Measurements from ENCODE around the gene KPNA5. TPM values are rescaled to one million over a fixed set of nuclear protein-coding genes. Genes with fewer than 3 reads are reported as not detected.
"Not testable (repeated sequence)": the region's sequence is repeated elsewhere in the genome, so short reads cannot be mapped to it uniquely, and the experiment has no call there.

The KPNA5 gene
- total RNA-seq, 1 donor from 2014 or later, result 8.4 TPM

- intact Hi-C loops (cut with micrococcal nuclease), result no loop called here
These were observed 16.5 kb downstream of the KPNA5 start for GRCh38 chr6:116697480-116697879.

GRCh38 chr6:116703888-116704287 lies 22.9 kb downstream of the KPNA5 start:
- intact Hi-C loops (cut with micrococcal nuclease), result not testable (repeated sequence)

DNA sequence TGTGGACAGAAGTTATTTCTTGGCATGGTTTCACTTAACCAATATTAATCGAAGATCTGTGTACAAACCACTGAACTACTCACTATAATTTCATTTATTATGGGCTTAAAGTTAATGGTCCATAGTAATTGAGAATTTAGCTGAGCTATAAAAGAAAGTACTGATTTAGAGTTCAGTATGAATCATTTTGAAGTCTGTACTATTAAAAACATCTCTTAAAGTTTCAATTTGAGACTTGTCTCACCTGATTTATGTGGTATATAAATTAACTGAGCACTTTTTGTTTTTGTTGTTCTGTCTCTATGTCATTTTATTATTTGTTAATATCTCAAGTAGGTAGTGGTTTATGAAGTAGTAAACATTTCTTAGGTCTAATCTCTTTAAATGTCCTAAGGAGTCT lies 24.9 kb downstream of the KPNA5 start:
- intact Hi-C loops (cut with micrococcal nuclease), result no loop called here

- intact Hi-C loops (cut with micrococcal nuclease), result no loop called here
These were observed 33.3 kb downstream of the KPNA5 start for GRCh38 chr6:116714296-116714695.

- intact Hi-C loops (cut with micrococcal nuclease), result no loop called here
These were observed 33.8 kb downstream of the KPNA5 start for GRCh38 chr6:116714761-116715160.

DNA sequence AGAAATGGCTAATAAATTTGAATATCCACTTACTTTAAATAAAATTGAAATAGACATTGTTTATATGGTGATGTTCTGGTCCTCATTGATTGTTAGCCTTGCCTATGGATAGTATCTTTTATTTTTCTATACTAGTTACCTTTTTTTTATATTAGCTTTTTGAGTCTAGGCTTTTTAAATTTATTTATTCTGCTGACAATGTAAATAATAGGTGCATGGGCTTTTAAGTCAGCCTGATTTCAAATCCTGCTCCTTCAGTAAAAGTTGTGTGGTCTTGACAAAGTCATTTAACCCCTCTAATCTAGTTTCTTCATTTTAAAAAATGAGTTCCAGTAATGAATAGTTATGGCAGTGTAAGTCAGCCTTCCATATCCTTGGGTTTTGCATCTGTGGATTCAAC lies 45.9 kb downstream of the KPNA5 start:
- intact Hi-C loops (cut with micrococcal nuclease), result no loop called here

GRCh38 chr6:116730513-116730912 lies 49.5 kb downstream of the KPNA5 start:
- intact Hi-C loops (cut with micrococcal nuclease), result no loop called here

- intact Hi-C loops (cut with micrococcal nuclease), result no loop called here
These were observed 56.0 kb downstream of the KPNA5 start for GRCh38 chr6:116737004-116737403.

DNA sequence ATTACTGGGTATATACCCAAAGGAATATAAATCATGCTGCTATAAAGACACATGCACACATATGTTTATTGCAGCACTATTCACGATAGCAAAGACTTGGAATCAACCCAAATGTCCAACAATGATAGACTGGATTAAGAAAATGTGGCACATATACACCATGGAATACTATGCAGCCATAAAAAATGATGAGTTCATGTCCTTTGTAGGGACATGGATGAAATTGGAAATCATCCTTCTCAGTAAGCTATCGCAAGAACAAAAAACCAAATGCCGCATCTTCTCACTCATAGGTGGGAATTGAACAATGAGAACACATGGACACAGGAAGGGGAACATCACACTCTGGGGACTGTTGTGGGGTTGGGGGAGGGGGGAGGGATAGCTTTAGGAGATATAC lies 59.5 kb downstream of the KPNA5 start:
- intact Hi-C loops (cut with micrococcal nuclease), result not testable (repeated sequence)

DNA sequence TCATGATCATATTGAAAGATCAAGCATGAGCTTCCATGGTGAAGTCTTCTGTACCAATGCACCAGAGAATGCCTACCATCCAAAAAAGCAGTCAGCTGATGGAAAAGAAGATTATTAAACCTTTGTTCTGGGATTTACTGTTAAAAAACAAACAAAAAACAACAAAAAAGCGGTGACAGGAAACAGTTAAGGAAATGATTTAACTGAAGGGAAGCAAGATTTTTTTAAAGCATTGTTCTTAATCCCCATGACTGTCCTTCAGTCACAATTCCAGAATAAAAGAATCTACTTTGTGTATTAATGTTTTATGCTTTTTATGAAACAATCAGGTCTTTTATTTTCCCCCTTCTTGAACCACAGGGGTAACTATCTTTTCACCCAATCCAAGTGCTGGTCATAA lies 60.6 kb downstream of the KPNA5 start:
- intact Hi-C loops (cut with micrococcal nuclease), result no loop called here

DNA sequence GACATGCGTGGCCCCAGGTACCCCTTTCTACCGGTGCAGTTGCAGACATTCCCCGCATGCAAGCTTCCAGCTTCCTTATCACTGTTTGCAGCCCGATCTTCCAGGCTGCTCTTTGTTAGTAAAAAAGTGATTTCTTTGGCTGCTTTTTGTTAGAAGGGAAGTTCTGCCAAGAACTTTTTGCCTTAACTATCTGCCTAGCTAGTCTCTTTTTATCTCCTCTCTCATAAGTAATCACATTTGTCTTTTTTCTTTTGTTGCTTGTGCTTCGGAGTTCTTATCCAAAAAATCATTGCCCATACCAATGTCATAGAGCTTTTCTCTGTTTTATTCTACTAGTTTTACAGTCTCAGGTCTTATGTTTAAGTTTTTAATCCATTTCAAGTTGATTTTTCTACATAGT lies 64.2 kb downstream of the KPNA5 start:
- intact Hi-C loops (cut with micrococcal nuclease), result no loop called here

DNA sequence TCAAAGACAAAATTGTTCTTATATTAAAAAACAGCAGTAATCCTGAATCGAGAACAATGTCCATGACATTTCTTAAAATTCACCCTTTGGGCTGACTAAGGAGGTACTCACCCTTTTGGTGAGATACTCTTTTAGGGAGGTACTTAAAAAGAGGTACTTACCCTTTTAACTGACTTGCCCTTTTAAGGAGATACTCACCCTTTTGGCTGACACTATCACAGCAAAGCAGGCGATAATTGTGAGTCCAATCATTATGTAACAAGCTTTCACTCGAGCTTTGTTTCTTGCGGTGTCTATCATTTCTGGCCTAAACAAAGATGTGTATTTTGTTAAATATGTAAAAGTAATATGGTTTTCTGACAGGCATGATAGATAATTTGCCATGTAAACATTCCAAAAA lies 80.8 kb downstream of the KPNA5 start:
- intact Hi-C loops (cut with micrococcal nuclease), result no loop called here

GRCh38 chr6:116762235-116762634 lies 81.2 kb downstream of the KPNA5 start:
- intact Hi-C loops (cut with micrococcal nuclease), result no loop called here

DNA sequence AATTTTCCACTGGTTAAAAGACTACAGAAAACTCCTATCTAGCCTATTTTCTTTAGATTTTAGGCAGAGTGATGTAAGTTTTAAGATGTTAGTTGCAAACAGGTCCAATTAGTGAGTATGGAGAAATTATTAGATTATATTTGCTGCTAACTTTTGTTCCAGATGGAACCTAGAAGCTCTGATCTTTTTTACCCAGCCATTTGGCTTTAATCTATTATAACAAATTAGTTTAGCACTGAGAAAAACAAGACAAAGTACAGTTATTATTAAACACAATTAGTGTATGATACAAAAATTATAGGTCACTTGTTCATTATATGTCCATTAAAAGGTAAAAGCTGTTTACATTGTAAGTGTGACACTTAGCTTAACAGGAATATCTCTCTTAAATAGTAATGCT lies 82.0 kb downstream of the KPNA5 start:
- intact Hi-C loops (cut with micrococcal nuclease), result no loop called here

DNA sequence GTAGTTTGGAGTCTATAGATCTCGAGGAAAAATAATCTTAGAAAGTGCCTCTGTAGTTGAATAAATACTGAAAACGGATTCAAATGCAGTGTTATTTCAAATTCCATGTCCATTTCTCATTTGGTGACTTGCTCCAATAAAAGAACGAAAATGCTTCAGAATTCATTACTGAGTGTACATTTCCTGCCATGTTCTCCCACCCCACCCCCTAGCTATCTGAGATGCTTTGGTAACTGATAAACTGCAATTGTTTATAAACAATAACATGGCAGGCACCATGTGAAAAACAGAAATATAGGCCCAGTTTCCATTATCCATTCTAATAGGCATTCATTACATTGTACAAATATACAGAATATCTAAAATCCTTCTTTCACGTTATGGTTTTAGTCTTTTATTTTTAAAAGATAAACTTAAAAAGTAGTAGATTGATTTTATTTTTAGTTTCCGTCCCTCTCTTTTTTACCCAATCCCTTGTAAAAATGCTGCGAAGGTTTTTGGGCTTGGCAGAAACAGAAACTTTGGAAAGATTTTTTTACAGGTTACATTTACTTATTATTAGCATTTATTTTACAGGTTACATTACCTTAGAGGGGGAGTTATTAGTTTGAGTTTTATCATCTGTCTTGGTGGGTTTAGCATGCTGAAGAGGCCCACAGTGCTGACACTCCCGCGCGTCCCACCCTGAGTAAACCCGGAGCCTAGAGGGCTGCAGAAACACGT lies 83.1 kb downstream of the KPNA5 start:
- intact Hi-C loops (cut with micrococcal nuclease), result no loop called here

DNA sequence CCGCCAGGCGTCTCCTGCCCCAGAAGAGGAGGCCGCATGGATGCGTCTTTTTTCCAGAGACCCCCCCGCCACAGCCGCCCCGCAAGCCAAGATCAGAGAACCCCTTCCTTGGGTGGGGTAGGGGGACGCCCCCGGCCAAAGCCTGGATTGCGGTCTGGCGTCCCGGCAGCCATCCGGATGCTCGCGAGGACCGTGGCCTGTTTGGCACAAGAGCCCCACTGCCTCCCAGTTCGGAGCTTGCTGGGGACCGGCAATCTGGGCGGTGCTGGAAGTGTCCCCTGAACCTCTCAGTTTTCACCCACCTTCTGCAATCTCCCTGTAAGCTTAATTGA lies 83.6 kb downstream of the KPNA5 start:
- intact Hi-C loops (cut with micrococcal nuclease), result no loop called here

- intact Hi-C loops (cut with micrococcal nuclease), result no loop called here
These were observed 84.2 kb downstream of the KPNA5 start, which contains the start of gene FAM162B for GRCh38 chr6:116764961-116765841. Gene FAM162B (minus strand): TSS chr6:116765719. CDS start chr6:116765576, 143 bp downstream.

DNA sequence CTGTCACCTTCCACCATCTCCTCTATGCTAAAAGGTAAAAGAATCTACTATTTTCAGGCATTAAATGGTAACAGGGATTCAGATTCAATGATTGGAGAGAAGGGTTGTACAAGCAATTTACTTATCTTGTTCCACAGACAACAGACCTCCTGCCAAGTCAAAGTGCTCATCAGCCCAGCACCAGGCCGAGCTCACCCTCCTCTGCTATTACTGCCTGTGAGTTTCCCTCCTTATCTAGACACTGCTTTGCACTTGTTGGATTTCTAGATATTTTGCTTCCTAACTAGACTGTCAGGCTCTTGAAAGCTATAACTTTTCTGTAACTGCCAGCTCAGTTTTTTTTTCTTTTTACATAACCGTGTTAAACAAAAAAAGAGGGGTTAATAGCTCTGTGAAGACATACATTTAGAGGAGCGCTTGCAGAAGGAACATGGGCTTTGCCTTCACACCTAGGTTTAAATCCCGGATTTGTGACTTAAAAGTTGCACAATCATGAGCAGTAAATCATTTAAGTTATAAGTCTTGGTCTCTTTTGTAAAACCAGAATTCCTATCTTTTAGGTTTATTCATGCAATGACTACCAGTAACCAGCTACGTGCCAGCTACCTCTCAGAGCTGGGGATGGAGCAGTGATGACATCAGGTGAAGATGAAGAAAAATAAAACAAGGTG lies 85.6 kb downstream of the KPNA5 start:
- intact Hi-C loops (cut with micrococcal nuclease), result no loop called here

DNA sequence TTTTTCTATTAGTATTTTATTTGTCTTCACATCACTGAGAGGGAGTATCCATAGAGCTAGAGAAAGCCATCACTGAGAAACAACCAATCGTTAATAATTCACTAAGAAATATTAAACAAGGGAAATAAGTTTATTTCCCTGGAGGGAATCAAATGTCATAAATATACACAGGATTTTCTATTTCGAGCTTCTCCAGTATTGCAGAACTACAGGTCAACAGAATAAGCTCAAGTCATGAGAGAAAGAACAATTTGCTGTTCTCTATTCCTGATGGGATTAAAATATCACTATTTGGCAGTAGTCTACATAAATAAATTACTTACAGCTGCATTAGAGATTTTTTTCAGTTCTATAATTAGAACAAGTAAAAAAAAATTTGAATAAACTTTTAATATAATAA lies 86.7 kb downstream of the KPNA5 start:
- intact Hi-C loops (cut with micrococcal nuclease), result no loop called here

- intact Hi-C loops (cut with micrococcal nuclease), result no loop called here
These were observed 91.4 kb downstream of the KPNA5 start for GRCh38 chr6:116772450-116772849.

GRCh38 chr6:116773886-116774285 lies 92.9 kb downstream of the KPNA5 start:
- intact Hi-C loops (cut with micrococcal nuclease), result no loop called here

DNA sequence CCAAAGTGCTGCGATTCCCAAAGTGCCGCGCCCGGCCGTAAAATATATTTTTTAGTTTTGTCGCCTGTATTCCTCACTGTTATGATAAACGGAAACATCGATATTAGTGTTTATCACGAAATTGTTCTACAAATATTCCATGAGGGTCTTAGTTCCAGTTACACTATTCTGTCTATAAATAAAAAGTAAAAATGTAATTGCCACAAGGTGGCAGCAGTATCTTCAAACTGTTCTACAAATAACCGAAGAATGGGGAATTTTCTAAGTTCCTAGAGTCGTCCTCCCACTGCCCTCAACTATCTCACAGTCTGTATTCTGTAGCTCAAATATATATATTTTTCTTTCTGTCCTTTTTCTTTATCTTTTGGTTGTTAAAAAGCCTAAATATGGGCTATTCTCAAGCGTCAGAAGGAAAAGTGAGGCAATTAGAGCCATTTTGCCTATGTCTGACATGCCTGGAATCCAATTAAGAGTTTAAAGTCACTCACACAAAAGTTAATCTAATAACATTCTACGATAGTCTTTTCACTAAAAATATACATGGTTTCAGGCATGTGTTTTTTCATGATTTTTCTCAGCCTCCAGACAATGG lies 98.7 kb downstream of the KPNA5 start:
- intact Hi-C loops (cut with micrococcal nuclease), result loop anchor here (1.0 to 2.0 kb wide), 2 partner anchors 67 to 190 kb away; no protein-coding TSS in a partner anchor
